Stimulated activated CD4-positive, alpha-beta T cell treated with anti-CD3 and anti-CD28 coated beads, TNF-alpha, amount 100 ng/mL, for 24 hours (primary cell): ENCODE results near the gene CDH5.

Experiments used
- DNase-seq, 3 experiments: peaks; one replicate each; pipeline ENCODE4 v3.0.0-alpha.2; 2020; ENCODE audit warnings: low read depth in 3 of 3

Gene CDH5

DNA sequence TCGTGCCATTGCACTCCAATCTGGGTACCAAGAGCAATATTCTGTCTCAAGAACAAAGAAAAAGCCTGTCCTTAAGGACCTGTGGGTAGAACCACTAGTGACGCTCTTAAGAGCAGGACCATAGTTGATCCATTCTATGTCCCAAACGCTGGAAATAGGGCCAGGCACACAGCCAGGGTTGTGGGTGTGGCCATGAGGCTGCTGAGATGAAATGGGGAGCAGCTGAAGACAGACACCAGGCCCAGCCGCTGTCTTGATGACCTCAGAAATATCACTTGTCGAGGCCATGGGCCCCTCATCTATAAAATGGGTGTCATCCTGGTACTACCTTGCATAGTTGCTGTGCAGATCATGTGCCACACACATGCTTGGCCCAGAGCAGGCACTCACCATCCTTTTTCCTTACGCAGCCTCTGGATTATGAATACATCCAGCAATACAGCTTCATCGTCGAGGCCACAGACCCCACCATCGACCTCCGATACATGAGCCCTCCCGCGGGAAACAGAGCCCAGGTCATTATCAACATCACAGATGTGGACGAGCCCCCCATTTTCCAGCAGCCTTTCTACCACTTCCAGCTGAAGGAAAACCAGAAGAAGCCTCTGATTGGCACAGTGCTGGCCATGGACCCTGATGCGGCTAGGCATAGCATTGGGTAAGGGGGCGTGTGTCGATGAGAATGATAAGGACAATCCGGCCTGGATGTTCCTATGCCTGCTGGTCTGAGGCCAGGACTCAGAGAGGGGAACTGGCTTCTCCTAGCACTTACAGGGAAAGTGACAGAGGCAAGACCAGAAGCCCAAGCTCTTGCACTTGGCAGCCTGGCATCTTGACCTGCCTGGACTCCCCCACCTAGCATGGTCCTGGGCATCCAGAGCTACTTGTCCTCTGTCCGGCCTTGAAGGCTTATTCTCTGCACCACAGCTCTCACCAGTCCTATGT lies 25.5 kb downstream of the CDH5 start:
- no peak for DNase-seq

DNA sequence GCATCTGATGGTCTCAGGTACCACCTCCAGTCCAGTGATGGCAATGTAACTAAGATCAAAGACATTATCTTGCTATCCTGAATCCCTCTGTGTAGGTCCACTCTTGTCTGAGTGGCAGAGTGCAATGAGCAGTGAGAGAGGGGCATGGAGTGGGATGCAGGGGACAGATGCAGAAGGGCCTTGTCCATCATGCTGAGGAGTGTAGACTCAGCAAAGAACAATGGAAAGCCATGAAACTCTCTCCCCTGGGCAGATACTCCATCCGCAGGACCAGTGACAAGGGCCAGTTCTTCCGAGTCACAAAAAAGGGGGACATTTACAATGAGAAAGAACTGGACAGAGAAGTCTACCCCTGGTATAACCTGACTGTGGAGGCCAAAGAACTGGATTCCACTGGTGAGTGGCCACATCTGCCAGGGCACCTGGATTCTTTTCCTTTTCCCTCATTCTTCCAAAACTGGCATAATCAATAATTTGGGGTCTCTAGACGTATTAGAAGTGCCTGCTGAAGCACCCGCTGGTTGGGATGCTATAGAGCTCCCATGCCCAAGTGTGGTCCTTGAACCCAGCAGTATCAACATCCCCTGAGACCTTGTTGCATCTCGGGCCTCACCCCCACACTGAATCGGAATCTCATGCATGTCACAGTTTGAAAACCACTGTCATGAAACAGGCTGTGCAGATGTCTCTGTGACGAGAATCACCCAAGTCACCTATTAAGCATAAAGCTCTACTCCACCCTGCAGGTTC lies 29.5 kb downstream of the CDH5 start:
- no peak for DNase-seq

DNA sequence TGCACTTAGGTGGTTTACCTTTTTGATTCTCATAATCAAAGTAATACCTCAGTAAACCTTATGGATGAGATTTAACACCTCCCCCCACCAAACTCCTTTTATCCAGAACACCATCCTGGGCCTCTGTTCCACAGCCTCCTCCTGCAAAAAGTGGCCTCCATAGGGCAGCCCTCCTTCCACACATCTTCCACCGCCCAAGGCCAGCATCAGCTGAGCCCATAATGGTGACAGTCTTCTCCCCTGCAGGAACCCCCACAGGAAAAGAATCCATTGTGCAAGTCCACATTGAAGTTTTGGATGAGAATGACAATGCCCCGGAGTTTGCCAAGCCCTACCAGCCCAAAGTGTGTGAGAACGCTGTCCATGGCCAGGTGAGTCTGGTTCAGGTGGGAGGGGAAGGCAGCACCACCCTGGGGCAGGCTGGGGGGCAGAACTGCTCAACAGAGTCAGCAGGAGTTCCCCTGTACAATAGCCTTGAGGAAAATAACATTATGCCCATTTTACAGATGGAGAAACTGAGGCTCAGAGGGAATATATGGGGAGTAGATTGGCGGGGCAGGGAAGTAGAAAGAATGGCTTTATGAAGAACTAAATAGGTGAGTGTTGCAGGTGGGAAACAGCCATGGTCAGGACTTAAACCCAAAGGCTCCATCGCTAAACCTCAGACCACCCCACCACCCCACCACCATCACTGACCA lies 31.4 kb downstream of the CDH5 start:
- DNase-seq, result no peak

GRCh38 chr16:66399031-66399430 lies 32.5 kb downstream of the CDH5 start:
- no peak for DNase-seq

DNA sequence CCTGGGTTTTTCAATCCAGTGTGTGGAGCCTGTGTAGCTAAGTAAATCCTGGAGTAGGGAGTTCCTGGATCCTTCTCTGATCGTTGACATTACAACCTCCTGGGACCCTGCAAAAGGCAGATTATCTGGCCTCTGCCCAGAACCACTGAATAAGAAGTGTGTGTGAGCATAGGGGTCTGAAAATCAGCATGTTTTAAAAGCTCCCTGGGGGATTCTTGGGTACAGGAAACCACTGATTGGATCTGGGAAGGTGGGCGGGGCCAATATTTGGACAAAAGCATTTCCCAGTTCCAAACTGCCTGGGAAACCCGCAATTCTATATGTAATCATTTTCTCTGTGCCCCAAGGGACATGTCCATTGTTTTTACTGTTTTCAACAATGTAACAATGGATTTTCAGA lies 33.4 kb downstream of the CDH5 start:
- DNase-seq, result no peak

DNA sequence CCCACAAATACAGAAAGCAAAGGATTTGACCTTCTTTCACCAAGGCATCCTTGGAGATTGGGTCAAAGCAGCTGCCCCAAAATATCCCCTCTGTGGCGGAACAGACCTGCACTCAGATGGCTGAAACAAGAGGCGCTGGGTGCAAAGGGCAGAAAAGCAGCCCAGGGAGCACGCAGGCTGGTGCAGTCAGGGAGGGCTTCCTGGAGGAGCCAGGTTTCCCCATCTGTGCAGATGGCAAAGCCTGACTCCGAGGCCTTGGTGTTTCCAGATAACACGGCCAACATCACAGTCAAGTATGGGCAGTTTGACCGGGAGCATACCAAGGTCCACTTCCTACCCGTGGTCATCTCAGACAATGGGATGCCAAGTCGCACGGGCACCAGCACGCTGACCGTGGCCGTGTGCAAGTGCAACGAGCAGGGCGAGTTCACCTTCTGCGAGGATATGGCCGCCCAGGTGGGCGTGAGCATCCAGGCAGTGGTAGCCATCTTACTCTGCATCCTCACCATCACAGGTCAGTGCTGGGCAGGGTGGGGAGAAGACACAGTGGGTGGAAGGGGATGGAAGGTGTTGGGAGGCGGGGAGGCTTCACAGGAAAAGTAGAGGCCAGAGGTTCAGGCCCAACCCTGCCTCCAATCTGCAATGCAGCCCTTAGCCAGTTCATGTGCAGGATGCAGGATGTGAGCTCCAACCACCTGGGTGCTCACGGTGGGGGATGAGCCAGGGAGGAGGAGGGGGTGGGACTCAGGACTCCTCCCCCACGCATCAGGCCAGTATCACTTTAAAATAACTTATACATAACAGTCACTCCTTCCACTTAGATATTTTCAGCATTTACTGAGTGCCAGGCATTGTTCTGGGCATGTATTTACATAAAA lies 34.3 kb downstream of the CDH5 start:
- no peak for DNase-seq

GRCh38 chr16:66401610-66402009 lies 35.1 kb downstream of the CDH5 start:
- DNase-seq, result no peak

DNA sequence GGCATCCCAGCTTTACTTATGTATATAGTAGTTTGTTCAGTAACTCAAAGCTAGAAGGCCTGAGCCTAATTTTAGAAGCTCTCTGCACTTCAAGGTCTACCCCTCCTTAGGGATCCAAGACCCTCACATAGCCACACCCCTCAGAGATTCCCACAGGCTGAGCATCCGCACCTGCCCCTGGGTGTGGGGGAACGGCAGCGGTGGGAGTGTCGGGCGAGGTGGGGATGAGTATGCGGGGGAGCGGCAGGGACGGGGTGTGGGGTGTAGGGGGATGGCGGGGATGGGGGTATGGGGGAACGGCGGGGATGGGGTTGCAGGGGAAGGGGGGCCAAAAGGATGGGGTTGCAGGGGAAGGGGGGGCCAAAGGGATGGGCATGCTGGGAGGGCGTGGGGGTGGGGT lies 35.7 kb downstream of the CDH5 start:
- DNase-seq, result no peak

- no peak for DNase-seq
Observed at GRCh38 chr16:66402591-66403230, 36.2 kb downstream of the CDH5 start.

DNA sequence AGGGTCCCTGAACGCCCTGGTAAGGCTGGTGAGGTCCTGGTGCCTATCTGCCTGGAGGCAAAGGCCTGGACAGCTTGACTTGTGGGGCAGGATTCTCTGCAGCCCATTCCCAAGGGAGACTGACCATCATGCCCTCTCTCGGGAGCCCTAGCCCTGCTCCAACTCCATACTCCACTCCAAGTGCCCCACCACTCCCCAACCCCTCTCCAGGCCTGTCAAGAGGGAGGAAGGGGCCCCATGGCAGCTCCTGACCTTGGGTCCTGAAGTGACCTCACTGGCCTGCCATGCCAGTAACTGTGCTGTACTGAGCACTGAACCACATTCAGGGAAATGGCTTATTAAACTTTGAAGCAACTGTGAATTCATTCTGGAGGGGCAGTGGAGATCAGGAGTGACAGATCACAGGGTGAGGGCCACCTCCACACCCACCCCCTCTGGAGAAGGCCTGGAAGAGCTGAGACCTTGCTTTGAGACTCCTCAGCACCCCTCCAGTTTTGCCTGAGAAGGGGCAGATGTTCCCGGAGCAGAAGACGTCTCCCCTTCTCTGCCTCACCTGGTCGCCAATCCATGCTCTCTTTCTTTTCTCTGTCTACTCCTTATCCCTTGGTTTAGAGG lies 37.1 kb downstream of the CDH5 start:
- DNase-seq, result no peak

- no peak for DNase-seq
Observed at GRCh38 chr16:66405057-66405783, 38.7 kb downstream of the CDH5 start.

- peak; percentile 77 to 85 (median 84) for DNase-seq
Observed at GRCh38 chr16:66406534-66407221, 40.2 kb downstream of the CDH5 start.

GRCh38 chr16:66408163-66409048 lies 41.9 kb downstream of the CDH5 start:
- no peak for DNase-seq

DNA sequence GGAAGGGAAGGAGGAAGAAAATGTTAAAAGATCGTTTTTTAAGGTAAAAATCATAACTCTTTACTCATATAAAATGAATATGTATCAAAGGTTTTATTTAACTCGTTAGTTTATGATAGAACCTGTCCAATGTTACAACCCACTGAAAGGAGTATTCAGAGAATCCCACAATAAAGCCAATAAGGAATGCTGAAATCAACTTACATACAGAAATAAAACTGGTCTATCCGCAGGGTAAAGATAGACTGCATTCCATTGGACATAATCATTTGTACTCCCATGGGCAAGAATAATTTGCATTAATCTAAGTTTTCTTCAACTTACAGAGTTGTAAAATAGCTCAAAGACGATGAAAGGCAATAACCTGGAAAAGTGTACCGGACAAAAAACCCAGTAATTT lies 42.7 kb downstream of the CDH5 start:
- DNase-seq, result no peak

DNA sequence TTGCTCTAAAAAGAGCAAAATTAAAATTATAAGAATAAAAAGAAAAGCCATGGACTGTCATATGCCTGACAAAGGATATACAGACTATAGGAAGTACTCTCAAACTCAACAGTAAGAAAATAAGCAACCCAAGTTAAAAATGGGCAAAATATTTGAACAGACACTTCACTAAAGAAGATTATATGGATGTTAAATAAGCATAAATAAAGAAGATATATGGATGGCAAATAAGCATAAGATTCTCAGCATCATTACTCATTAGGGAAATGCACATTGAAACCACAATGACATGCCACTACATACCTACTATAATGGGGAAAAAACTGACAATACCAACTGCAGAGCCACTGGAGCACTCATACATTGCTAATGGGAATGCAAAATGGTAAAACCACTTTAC lies 45.7 kb downstream of the CDH5 start:
- no peak for DNase-seq

GRCh38 chr16:66414891-66415290 lies 48.4 kb downstream of the CDH5 start:
- DNase-seq, result no peak

GRCh38 chr16:66416136-66416535 lies 49.6 kb downstream of the CDH5 start:
- DNase-seq, result no peak
